T-helper 1 cell treated with Interleukin-12 subunit alpha and Interleukin-12 subunit beta and Interleukin-4 antibody, amounts not matched to agents 30 ng/mL and 1 ng/mL, for 36 hours (primary cell): Measurements from ENCODE around the gene SFTPB. TPM values are rescaled to one million over a fixed set of nuclear protein-coding genes. Genes with fewer than 3 reads are reported as not detected.
"Not testable (repeated sequence)": the region's sequence is repeated elsewhere in the genome, so short reads cannot be mapped to it uniquely, and the experiment has no call there.

Experiments
- intact Hi-C: fragments of 100-400 bp; cut with micrococcal nuclease; formaldehyde crosslinking; loops from one replicate; pipeline ENCODE4 v1.15.1; 2024
- total RNA-seq: library from RNA; stranded (reverse); gene quantifications from 2 replicates; pipeline ENCODE4 v1.2.3, GENCODE V29; 2022

Gene SFTPB
- total RNA-seq, 1 donor from 2014 or later: not detected

GRCh38 chr2:85660301-85660700, 7.7 kb downstream of the SFTPB start:
- intact Hi-C loops: not testable (repeated sequence)

- intact Hi-C loops: no loop called here
Observed at GRCh38 chr2:85659324-85659981, 8.5 kb downstream of the SFTPB start.

DNA sequence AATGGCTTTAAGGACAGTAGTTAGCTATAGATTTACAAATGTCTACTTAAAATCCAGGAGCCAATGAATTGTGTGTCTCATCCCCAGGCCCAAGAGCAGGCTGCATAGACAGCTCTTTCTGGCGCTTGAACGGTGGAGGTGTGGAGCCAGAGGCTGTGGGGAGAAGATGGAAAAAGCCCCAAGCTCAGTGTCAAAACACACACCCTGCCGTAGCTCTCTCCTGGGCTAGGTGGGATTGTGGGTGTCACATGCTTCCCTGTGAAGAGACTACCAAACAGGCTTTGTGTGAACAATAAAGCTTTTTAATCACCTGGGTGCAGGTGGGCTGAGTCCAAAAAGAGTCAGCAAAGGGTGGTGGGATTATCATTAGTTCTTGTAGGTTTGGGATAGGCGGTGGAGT, 10.6 kb downstream of the SFTPB start:
- intact Hi-C loops: not testable (repeated sequence)

GRCh38 chr2:85656468-85656867, 11.5 kb downstream of the SFTPB start:
- intact Hi-C loops: no loop called here

GRCh38 chr2:85655961-85656417, 12.0 kb downstream of the SFTPB start:
- intact Hi-C loops: no loop called here

GRCh38 chr2:85653996-85654395, 14.0 kb downstream of the SFTPB start:
- intact Hi-C loops: no loop called here

- intact Hi-C loops: no loop called here
Observed at GRCh38 chr2:85652056-85652455, 15.9 kb downstream of the SFTPB start.

DNA sequence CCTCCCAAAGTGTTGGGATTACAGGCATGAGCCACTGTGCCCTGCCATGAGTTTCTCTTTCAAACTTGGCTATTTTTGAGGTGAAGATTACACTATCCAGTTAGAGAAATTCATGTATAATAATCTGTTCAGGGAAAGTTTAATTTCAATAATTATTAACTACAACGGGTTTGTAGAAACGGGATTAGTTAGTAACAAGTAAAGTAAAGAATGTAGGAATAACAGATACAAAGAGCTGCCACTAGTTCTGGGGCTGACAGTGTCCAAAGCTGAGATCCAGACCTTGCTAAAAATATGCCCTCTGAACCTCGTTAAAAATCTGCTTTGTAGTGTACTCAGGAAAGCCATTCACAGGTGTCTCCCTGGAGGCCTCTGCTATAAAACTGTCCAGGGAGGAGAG, 16.9 kb downstream of the SFTPB start:
- intact Hi-C loops: no loop called here

GRCh38 chr2:85650456-85650855, 17.5 kb downstream of the SFTPB start:
- intact Hi-C loops: no loop called here

DNA sequence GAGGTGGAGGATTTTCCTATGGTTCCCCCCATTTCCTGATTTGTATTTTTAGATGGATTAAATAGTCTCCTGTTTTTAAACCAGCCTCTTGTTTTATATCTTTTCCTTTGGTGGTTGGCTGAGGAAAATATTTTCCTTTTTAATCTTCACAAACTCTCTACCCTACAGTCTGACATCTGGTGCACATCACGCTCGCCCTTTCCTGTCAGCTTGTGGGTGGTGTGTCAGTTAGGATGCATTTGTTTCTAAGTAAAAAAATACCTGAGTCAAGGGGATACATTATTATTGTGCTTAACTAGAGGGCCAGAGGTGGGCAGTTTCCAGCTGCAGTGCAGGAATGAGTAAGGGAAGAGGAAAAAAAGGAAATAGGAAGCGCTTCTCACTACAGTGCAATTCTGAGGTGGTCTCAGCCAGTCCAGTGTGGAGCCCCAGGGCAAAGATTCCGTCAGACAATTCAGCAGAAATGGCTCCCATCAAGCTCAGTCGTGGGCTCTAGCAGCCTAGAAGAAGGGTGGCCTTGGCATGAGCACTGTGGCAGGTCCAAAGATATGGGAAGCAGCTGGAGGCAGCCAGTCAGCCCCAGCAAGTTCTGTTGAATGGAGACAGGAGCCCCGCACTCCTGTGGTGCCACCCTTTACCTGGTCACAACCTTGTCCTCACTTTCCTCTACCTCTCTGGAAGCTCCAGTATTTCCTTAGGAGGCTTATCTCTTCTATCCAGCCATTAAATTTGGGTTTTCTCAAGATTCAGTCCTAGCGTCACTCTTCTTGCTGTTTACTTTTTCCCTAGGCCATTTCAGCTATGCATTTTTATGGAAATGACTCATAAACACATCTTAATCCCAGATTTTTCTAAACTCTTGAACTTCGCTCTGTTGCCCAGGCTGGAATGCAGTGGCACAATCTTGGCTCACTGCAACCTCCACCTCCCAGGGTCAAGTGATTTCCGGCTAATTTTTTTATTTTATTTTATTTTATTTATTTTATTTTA, 18.5 kb downstream of the SFTPB start:
- intact Hi-C loops: loop anchor here (2.0 kb wide), 2 partner anchors 29 to 57 kb away; no protein-coding TSS in a partner anchor

DNA sequence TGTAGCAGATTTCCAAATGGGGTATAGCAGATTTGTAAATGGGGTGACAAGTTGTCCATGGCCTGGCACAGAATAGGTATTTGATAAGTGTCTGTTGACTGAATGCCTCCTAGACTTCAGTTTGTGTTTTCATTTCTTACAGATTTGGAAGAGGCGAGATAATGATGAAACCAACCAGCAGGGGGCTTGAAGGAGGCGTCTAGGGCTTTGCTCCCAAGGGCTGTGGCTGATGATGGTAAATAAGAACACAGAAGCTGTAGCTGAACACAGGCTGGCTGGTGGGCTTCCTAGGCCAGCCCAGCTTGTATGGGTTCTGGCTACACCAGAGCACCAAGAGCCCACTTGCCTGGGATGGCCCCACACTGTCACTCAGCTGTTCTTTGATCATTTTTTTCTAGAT, 19.4 kb downstream of the SFTPB start:
- intact Hi-C loops: loop anchor here (1.0 to 2.0 kb wide), 3 partner anchors 30 to 166 kb away; no protein-coding TSS in a partner anchor

GRCh38 chr2:85647823-85648526, 20.0 kb downstream of the SFTPB start:
- intact Hi-C loops: loop anchor here (1.0 to 2.0 kb wide), 3 partner anchors 31 to 166 kb away; no protein-coding TSS in a partner anchor

DNA sequence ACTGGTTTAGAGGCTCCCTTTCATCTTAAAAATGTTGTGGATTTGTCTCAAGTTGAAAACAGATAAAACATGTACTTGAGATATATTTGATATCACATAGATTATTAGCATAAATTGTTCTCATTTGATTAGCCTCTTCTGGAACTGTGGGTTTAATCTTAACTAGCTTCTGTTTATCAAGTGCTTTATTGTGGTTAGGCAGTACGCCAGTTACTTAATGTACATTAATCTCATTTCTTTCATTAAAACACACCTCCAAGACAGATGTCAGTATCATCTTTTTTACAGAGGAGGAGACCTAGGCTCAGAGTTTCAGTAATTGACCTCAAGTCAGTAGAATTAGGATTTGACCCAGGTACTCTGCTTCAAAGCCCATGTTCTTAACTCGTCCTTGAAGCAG, 21.8 kb downstream of the SFTPB start:
- intact Hi-C loops: no loop called here

DNA sequence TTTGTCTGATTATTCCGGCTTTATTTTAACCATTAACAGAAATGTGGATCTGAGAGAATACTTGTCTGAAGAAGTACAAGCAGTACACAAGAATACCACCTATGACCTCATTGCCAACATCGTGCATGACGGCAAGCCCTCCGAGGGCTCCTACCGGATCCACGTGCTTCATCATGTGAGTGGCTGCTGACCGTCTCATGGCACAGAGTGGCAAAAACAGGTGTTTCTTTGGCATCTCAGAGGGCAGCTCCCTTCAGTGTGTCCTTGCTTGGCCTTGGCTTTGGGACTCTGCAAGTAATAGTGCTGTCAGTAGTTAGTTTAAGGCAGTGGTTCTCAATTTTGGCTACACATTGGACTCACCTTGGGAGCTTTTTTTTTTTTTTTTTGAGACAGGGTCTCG, 23.1 kb downstream of the SFTPB start:
- intact Hi-C loops: no loop called here

DNA sequence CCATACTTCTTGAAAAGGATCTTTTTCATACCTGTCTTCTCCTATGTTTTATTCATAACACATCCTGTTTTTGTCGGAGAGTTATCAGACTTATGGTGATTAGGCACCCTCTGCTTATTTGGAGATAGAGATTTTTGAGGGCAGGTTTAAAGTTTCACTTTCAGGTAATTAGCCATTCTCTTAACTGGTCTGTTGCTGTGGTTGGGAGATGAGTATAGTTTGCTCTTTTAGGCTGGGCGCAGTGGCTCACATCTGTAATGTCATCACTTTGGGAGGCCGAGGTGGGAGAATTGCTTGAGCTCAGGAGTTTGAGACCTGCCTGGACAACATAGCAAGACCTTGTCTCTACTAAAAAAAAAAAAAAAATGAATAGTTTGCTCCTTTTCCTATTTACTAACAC, 25.3 kb downstream of the SFTPB start:
- intact Hi-C loops: no loop called here

DNA sequence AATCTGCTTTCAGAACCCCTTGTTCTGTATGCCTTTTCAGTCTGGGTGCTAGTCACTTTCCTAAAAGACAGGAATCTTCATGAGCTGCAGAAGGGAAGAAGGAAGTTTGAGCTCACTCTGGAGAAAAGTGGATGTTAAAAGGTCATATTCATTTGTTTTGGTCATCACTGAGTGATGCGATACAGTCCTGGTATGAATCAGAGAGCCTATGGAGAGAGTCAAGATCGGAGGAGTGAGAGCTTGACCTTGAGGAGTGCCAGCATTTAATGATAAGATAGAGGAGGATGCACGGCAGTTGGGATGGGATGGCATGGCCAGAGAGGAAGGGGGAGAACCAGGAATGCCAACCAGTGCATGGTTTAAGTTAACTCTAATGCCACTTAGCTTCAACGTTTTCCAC, 32.4 kb downstream of the SFTPB start:
- intact Hi-C loops: loop anchor here (2.0 kb wide), 1 partner anchor 43 kb away; no protein-coding TSS in a partner anchor

- intact Hi-C loops: no loop called here
Observed at GRCh38 chr2:85635011-85635410, 33.0 kb downstream of the SFTPB start.

DNA sequence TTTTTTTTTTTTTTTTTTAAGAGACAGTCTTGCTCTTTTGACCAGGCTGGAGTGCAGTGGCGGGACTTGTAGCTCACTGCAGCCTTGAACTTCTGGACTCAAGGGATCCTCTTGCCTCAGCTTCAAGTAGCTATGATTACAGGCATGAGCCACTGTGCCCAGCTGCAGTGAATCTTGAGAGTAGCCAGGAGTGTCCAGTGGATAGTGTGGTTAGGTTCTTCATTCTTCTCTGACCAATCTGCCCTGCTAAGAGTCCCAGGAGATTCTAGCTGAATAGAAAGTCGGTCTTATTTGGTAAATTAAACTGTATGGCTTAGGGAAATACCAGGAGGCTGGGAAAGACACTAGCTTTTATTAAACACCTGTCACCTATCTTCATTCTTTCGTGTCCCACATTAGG, 36.7 kb downstream of the SFTPB start:
- intact Hi-C loops: no loop called here

DNA sequence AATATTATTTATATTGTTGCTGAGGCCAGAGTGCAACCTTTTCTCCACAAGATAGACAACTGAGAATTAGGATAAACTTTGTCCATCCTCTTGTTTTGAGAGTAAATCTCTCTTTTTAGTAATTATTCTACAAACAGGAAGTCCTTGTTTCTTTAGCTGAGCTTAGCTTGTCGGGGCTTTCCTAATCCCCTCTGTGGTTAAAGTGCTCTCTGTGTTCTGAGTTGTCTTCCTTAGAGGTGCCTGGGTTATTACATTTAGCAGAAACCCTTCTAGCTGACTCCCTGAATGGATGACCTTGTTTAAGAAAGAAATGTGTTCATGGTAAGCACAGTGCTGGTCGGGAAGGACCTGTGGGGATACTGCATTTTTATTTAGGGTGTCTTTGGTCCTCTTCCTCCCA, 39.3 kb downstream of the SFTPB start:
- intact Hi-C loops: no loop called here

- intact Hi-C loops: no loop called here
Observed at GRCh38 chr2:85623991-85624390, 44.0 kb downstream of the SFTPB start.

- intact Hi-C loops: no loop called here
Observed at GRCh38 chr2:85621338-85621737, 46.7 kb downstream of the SFTPB start.
